Neuronal stem cell (in vitro differentiated cells): Measurements from ENCODE around the gene PCCB.
A peak's percentile ranks its signal among the peaks of the same experiment; 100 is the strongest.

Source experiments
- DNase-seq: peaks from one replicate; pipeline ENCODE4 v3.0.0-alpha.2; 2013; ENCODE audit warnings: low spot score
- H2AFZ ChIP-seq: one replicate; pipeline ENCODE4 v1.6.1; 2013; ENCODE audit warnings: mild to moderate bottlenecking, low read length, inconsistent platforms
- H2AK5ac ChIP-seq: 2 replicates; pipeline ENCODE4 v1.6.1; 2013; ENCODE audit warnings: low read depth, mild to moderate bottlenecking, inconsistent platforms, low read length, moderate library complexity, mixed read lengths
- H2BK120ac ChIP-seq: 2 replicates; pipeline ENCODE4 v1.6.1; 2013; ENCODE audit warnings: low read depth, mild to moderate bottlenecking, inconsistent platforms, low read length, moderate library complexity, mixed read lengths
- H2BK12ac ChIP-seq: one replicate; pipeline ENCODE4 v1.6.1; 2013; ENCODE audit warnings: low read length, inconsistent platforms
- H2BK15ac ChIP-seq: 2 replicates; pipeline ENCODE4 v1.6.1; 2013; ENCODE audit warnings: mild to moderate bottlenecking, low read length, inconsistent platforms, mixed read lengths
- H2BK5ac ChIP-seq: one replicate; pipeline ENCODE4 v1.6.1; 2013; ENCODE audit warnings: inconsistent platforms, mild to moderate bottlenecking, low read length, moderate library complexity
- H3K14ac ChIP-seq: one replicate; pipeline ENCODE4 v1.6.1; 2013; ENCODE audit warnings: low read length, inconsistent platforms
- H3K18ac ChIP-seq: 2 replicates; pipeline ENCODE4 v1.6.1; 2013; ENCODE audit warnings: low read length, inconsistent platforms
- H3K23ac ChIP-seq: 2 replicates; pipeline ENCODE4 v1.6.1; 2013; ENCODE audit warnings: low read depth, mild to moderate bottlenecking, mixed read lengths, low read length, inconsistent platforms; ENCODE audit not compliant: poor library complexity
- H3K27ac ChIP-seq: replicated peaks from 3 replicates; pipeline ENCODE4 v1.5.1; 2013; ENCODE audit warnings: low read length, inconsistent platforms
- H3K27me3 ChIP-seq, 3 experiments: 2 replicates each; pipeline ENCODE4 v1.6.1; 2013; ENCODE audit warnings: low read length in 3 of 3, mild to moderate bottlenecking in 2 of 3, inconsistent platforms in 1 of 3, low read depth in 1 of 3, mixed read lengths in 1 of 3, moderate library complexity in 1 of 3; ENCODE audit not compliant: control insufficient read depth in 3 of 3, insufficient read depth in 3 of 3
- H3K36me3 ChIP-seq, 2 donors: replicated peaks in 1 of 2; 2 replicates each; pipeline ENCODE4 v1.6.1; 2013; ENCODE audit warnings: low read length in 2 of 2; ENCODE audit not compliant: control insufficient read depth in 2 of 2, insufficient read depth in 2 of 2
- H3K4ac ChIP-seq: 2 replicates; pipeline ENCODE4 v1.6.1; 2013; ENCODE audit warnings: inconsistent platforms, mild to moderate bottlenecking, low read length, moderate library complexity
- H3K4me1 ChIP-seq, 2 donors: 1 replicate in 1 of 2; 2 replicates in 1 of 2; pipeline ENCODE4 v1.6.1; 2013; ENCODE audit warnings: low read length in 2 of 2, low read depth in 1 of 2; ENCODE audit not compliant: control insufficient read depth in 2 of 2, insufficient read depth in 1 of 2
- H3K4me2 ChIP-seq: one replicate; pipeline ENCODE4 v1.6.1; 2013; ENCODE audit warnings: mild to moderate bottlenecking, low read length, inconsistent platforms; ENCODE audit not compliant: insufficient read depth, poor library complexity, severe bottlenecking
- H3K4me3 ChIP-seq, 2 donors: 2 replicates each; pipeline ENCODE4 v1.5.1; 2013; ENCODE audit warnings: low read length in 2 of 2, mild to moderate bottlenecking in 2 of 2, inconsistent platforms in 1 of 2, moderate library complexity in 1 of 2
- H3K79me1 ChIP-seq: one replicate; pipeline ENCODE4 v1.6.1; 2013; ENCODE audit warnings: low read depth, mild to moderate bottlenecking, inconsistent platforms, low read length, moderate library complexity
- H3K9ac ChIP-seq: one replicate; pipeline ENCODE4 v1.6.1; 2013; ENCODE audit warnings: mild to moderate bottlenecking, low read depth, low read length, inconsistent platforms; ENCODE audit not compliant: poor library complexity
- H3K9me3 ChIP-seq, 2 donors: replicated peaks in 1 of 2; 2 replicates each; pipeline versions ENCODE3 to v1.6.1; 2013; ENCODE audit warnings: low read length in 2 of 2, mild to moderate bottlenecking in 2 of 2, inconsistent platforms in 1 of 2, low read depth in 1 of 2, mixed read lengths in 1 of 2, moderate library complexity in 1 of 2; ENCODE audit not compliant: control insufficient read depth in 2 of 2, insufficient read depth in 1 of 2
- H4K8ac ChIP-seq: one replicate; pipeline ENCODE4 v1.6.1; 2013; ENCODE audit warnings: low read depth, mild to moderate bottlenecking, inconsistent platforms, low read length, moderate library complexity
- H4K91ac ChIP-seq: one replicate; pipeline ENCODE4 v1.6.1; 2013; ENCODE audit warnings: low read length, low read depth, mild to moderate bottlenecking, inconsistent platforms; ENCODE audit not compliant: poor library complexity
- WGBS, 2 donors: extraction: QIAGEN DNeasy Blood & Tissue Kit; methylation state at CpG; one replicate each; pipeline ENCODE4 v1.1.7; 2013; ENCODE audit warnings: missing lambda C conversion rate in 2 of 2, mixed read lengths in 1 of 2; ENCODE audit not compliant: insufficient read length in 2 of 2, insufficient replicate concordance in 1 of 2; ENCODE audit errors: extremely low coverage in 2 of 2; 5-methylcytosine and 5-hydroxymethylcytosine counted together

Gene PCCB

DNA sequence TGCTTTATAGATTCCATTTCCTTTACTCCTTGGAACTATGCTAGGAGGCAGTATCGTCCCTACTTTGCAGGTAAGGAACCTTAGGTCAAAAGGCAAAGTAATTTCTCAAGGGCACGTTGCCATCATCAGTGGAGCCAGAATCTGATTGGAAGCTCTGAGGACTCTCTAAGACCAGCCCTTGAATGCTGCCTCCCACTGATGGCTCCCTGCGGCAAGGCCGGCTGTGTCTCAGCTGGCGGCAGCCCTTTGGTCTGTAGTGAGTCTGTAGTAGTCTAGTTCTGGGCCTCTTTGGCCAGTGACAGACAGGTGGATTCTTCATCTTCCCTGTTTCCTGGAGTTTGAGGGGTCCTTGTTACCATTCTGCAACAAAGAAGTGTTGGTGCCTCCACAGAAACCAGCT, 76.2 kb downstream of the PCCB start:
- H3K27ac ChIP-seq, result no peak overlapping the region
- no CpG with 5 or more reads among the region's 5 CpGs for WGBS, 2 donors
- H3K36me3 ChIP-seq, result peaks cover 25 to 52% of the 10 kb centered on the region in 2 donors
- H3K18ac ChIP-seq, result no peak overlapping the region
- DNase-seq, result no peak
- no peak overlapping the region for H3K14ac ChIP-seq
- no peak overlapping the region for H3K4me2 ChIP-seq
- H3K9me3 ChIP-seq, result peaks cover 1 to 27% of the 10 kb centered on the region in 2 donors
- H4K91ac ChIP-seq, result no peak overlapping the region
- H2BK120ac ChIP-seq, result no peak overlapping the region
- H4K8ac ChIP-seq, result no peak overlapping the region
- peaks cover 1% of the 10 kb centered on the region for H3K79me1 ChIP-seq
- H3K4ac ChIP-seq, result no peak overlapping the region
- H2BK12ac ChIP-seq, result no peak overlapping the region
- no peak overlapping the region for H3K4me3 ChIP-seq
- H3K4me1 ChIP-seq, result no peaks in the 10 kb centered on the region
- no peak overlapping the region for H2AFZ ChIP-seq
- H3K9ac ChIP-seq, result no peak overlapping the region
- H2AK5ac ChIP-seq, result no peak overlapping the region
- no peaks in the 10 kb centered on the region for H3K27me3 ChIP-seq
- H3K23ac ChIP-seq, result no peak overlapping the region
- H2BK5ac ChIP-seq, result no peak overlapping the region
- no peak overlapping the region for H2BK15ac ChIP-seq

DNA sequence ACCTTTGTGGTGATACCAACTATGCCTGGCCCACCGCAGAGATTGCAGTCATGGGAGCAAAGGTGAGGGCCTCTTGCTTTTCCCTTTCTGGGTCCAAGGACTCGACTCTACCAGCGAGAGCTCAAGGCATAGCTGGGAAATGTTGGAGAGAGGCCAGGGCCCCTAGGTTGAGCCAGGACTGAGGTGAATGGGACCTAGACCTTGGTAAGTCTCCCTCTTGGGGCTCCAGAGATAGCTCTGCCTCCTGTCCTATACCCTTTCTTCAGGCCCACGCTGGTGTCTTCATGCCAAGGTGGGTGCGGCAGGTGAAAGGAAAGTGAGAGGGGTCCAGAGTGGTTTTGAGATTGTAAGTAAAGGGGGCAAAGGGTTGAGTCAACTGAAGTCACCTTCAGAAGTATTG, 77.5 kb downstream of the PCCB start:
- H3K27ac ChIP-seq, result no peak overlapping the region
- no peak overlapping the region for H2BK12ac ChIP-seq
- DNase-seq, result no peak
- no CpG with 5 or more reads among the region's 5 CpGs for WGBS, 2 donors
- no peak overlapping the region for H3K9ac ChIP-seq
- no peak overlapping the region for H2AK5ac ChIP-seq
- peaks cover 1% of the 10 kb centered on the region for H3K79me1 ChIP-seq
- H2BK15ac ChIP-seq, result no peak overlapping the region
- H2BK5ac ChIP-seq, result no peak overlapping the region
- no peak overlapping the region for H3K18ac ChIP-seq
- H4K8ac ChIP-seq, result no peak overlapping the region
- no peak overlapping the region for H2AFZ ChIP-seq
- no peak overlapping the region for H2BK120ac ChIP-seq
- H3K23ac ChIP-seq, result no peak overlapping the region
- no peak overlapping the region for H3K14ac ChIP-seq
- H3K4me3 ChIP-seq, result no peak overlapping the region
- no peak overlapping the region for H3K4me2 ChIP-seq
- H4K91ac ChIP-seq, result no peak overlapping the region
- H3K9me3 ChIP-seq, result peaks cover 1 to 14% of the 10 kb centered on the region in 2 donors
- H3K4ac ChIP-seq, result no peak overlapping the region
- no peaks in the 10 kb centered on the region for H3K4me1 ChIP-seq
- H3K27me3 ChIP-seq, result no peaks in the 10 kb centered on the region
- peaks cover 23 to 57% of the 10 kb centered on the region in 2 donors for H3K36me3 ChIP-seq

DNA sequence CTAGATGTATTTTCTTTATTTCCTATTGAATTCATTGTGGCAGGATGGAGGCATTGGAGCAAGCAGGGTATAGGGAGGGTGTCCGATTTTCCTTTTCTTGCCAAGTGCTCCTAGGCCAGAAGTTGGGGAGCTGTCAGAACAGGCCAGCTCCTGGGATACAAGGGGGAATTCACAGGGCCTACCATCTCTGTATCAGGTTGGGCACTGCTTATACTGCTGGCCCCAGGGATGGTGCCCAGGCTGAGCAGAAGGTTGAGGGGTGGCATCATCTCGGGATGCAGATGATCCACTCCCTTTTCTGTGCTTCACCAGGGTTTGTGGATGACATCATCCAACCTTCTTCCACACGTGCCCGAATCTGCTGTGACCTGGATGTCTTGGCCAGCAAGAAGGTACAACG, 79.5 kb downstream of the PCCB start:
- no peak overlapping the region for H4K91ac ChIP-seq
- DNase-seq, result no peak

DNA sequence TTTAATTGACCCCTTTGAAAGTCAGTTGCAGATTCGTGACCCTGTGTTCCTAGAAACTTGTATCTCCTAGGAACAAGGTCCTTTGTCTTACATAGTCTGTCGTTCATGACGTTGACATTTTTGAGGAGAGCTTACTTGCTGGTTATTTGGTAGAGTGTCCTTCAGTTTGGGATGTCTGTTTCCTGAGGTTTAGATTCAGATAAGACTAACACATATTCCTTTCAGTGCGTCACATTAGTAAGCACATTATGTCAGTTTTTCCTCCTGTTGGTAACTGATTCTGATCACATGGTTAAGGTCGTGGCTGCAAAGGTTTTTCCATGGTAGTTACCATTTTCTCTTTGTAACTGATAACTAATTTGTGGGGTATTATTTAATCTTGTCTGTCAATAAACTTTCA, 80.8 kb downstream of the PCCB start:
- Histone ChIP-seq H3K18ac (no peak overlapping the region), H3K9ac (no peak overlapping the region), H3K4me3 (no peak overlapping the region), H3K36me3 (peaks cover 29 to 90% of the 10 kb centered on the region in 2 donors), H3K27me3 (no peaks in the 10 kb centered on the region), H3K9me3 (no peaks in the 10 kb centered on the region), H3K4ac (no peak overlapping the region), H3K14ac (no peak overlapping the region), H3K4me2 (no peak overlapping the region), H4K8ac (no peak overlapping the region), H4K91ac (no peak overlapping the region), H2AFZ (no peak overlapping the region), H3K79me1 (no peaks in the 10 kb centered on the region), H3K23ac (no peak overlapping the region), H2BK5ac (no peak overlapping the region), H2BK120ac (no peak overlapping the region), H2AK5ac (no peak overlapping the region), H3K27ac (no peak overlapping the region), H2BK15ac (no peak overlapping the region), H2BK12ac (no peak overlapping the region), H3K4me1 (no peaks in the 10 kb centered on the region)
- DNase-seq, result no peak
- no CpG with 5 or more reads among the region's 5 CpGs for WGBS, 2 donors

More for the DNA sequence above, 79.5 kb downstream of the PCCB start:
- Histone ChIP-seq H2BK120ac (no peak overlapping the region), H2BK5ac (no peak overlapping the region), H3K9me3 (no peaks in the 10 kb centered on the region), H2BK15ac (no peak overlapping the region), H3K27ac (no peak overlapping the region), H3K9ac (no peak overlapping the region), H3K14ac (no peak overlapping the region), H2AFZ (no peak overlapping the region), H3K36me3 (peaks cover 30 to 76% of the 10 kb centered on the region in 2 donors), H3K4me3 (peak overlapping the region in 1 of 2 donors; percentile 26), H3K4ac (no peak overlapping the region), H3K18ac (no peak overlapping the region), H2AK5ac (no peak overlapping the region), H3K23ac (no peak overlapping the region), H3K4me2 (no peak overlapping the region), H3K27me3 (no peaks in the 10 kb centered on the region), H2BK12ac (no peak overlapping the region), H3K79me1 (no peaks in the 10 kb centered on the region), H4K8ac (no peak overlapping the region), H3K4me1 (no peaks in the 10 kb centered on the region)
- no CpG with 5 or more reads among the region's 5 CpGs for WGBS, 2 donors
